HCT116 (cell line): ENCODE measurements around the gene HCFC2.

Experiments
- EGR1 ChIP-seq: IDR thresholded peaks from 2 replicates; pipeline ENCODE4 v1.6.1; 2012; ENCODE audit warnings: low read depth
- EZH2phosphoT487 ChIP-seq: fragments of 200-600 bp; IDR thresholded peaks from 2 replicates; pipeline ENCODE4 v1.6.1; 2018; ENCODE audit warnings: antibody characterized with exemption, borderline replicate concordance
- POLR2A ChIP-seq: IDR thresholded peaks from 2 replicates; pipeline ENCODE4 v1.7.0; 2011; ENCODE audit warnings: borderline replicate concordance; ENCODE audit not compliant: insufficient read depth, insufficient read length; ENCODE audit errors: extremely low read depth
- POLR2AphosphoS5 ChIP-seq: IDR thresholded peaks from 2 replicates; pipeline ENCODE4 v1.6.1; 2011; ENCODE audit warnings: mild to moderate bottlenecking, low read depth, low read length, moderate library complexity
- SIN3A ChIP-seq: IDR thresholded peaks from 2 replicates; pipeline ENCODE4 v1.6.1; 2012; ENCODE audit warnings: low read depth
- TCF7L2 ChIP-seq: IDR thresholded peaks from 2 replicates; pipeline ENCODE4 v1.7.0; 2011; ENCODE audit warnings: borderline replicate concordance, inconsistent platforms; ENCODE audit not compliant: insufficient read depth, insufficient read length; ENCODE audit errors: extremely low read depth
- YY1 ChIP-seq: IDR thresholded peaks from 2 replicates; pipeline ENCODE4 v1.6.1; 2011; ENCODE audit warnings: low read length, low read depth, moderate library complexity, mild to moderate bottlenecking; ENCODE audit not compliant: insufficient replicate concordance; ENCODE audit errors: extremely low read depth
- TF ChIP-seq, protein P1 (sequence below), 3 experiments: fragments of 200-600 bp in 1 of 3; sonication (generic) in 1 of 3; IDR thresholded peaks in 2 of 3; conservative IDR thresholded peaks in 1 of 3; 2 replicates each; pipeline ENCODE4 v1.5.1; 2012 to 2017; ENCODE audit warnings: low read depth in 2 of 3, low read length in 2 of 3, antibody characterized with exemption in 1 of 3, borderline replicate concordance in 1 of 3, control low read depth in 1 of 3, mild to moderate bottlenecking in 1 of 3, mixed read lengths in 1 of 3, mixed run types in 1 of 3, moderate library complexity in 1 of 3; ENCODE audit not compliant: insufficient read depth in 1 of 3
- TF ChIP-seq, protein P2 (sequence below): IDR thresholded peaks from 2 replicates; pipeline ENCODE4 v1.6.1; 2012

DNA sequence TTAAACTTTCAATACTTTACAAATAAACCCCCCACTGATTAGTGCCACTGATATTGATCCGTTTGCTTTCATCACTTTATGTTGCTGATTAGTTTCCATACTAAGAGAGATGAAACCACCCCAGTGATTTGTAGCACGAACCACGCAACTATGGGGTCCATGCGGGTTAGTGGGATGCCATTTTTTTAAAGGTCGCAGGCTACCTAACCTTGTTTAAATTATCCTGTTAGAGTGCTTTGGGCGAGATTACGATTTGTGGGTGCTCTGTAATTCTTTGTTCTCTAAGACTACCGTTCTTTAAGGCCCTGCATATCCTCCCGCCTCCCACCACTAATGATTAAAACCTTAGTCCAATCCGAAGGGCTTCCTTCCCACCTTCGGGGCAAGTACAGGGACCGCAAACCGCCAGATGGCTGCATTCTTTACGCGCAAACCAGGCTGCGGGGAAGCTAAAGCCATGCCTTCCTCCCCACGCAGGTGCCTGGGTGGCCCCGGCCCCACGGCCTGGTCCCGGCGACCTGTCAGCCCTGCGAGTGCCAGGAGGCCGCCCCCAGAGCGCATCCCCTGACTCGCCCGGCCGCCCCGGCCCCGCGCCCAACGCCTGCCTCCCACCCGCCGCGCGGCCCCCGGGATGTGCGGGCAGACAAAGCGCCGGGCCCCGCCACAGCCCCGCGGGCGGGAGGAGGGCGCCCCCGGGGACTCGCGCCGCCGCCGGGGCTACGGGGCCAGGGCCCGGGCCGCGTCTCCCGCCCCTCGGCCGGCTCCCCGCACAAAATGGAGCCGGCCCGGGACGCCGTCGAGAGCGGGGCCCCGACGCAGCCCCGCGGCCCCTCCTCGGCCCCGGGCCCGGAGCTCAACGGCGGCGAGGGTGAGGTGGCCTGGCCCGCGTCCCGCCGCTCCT is 72.9 kb downstream of the HCFC2 start:
- TF ChIP-seq, protein P1, sequence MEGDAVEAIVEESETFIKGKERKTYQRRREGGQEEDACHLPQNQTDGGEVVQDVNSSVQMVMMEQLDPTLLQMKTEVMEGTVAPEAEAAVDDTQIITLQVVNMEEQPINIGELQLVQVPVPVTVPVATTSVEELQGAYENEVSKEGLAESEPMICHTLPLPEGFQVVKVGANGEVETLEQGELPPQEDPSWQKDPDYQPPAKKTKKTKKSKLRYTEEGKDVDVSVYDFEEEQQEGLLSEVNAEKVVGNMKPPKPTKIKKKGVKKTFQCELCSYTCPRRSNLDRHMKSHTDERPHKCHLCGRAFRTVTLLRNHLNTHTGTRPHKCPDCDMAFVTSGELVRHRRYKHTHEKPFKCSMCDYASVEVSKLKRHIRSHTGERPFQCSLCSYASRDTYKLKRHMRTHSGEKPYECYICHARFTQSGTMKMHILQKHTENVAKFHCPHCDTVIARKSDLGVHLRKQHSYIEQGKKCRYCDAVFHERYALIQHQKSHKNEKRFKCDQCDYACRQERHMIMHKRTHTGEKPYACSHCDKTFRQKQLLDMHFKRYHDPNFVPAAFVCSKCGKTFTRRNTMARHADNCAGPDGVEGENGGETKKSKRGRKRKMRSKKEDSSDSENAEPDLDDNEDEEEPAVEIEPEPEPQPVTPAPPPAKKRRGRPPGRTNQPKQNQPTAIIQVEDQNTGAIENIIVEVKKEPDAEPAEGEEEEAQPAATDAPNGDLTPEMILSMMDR (IDR thresholded peaks at IDR 0.05 in 2 of 3, conservative IDR thresholded peaks at IDR 0.05 in 1 of 3; ENCODE audit: borderline replicate concordance in 1 of 3, insufficient read depth in 1 of 3, low read depth in 2 of 3, low read length in 2 of 3) = no peak
- TF ChIP-seq, protein P2, sequence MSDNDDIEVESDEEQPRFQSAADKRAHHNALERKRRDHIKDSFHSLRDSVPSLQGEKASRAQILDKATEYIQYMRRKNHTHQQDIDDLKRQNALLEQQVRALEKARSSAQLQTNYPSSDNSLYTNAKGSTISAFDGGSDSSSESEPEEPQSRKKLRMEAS = no peak
- TF ChIP-seq YY1 (no peak), EZH2phosphoT487 (no peak), POLR2A (no peak), POLR2AphosphoS5 (peak; percentile 20; the same call in 1 of the 2 replicates), SIN3A (no peak), TCF7L2 (no peak), EGR1 (no peak)
